MV-4-11 (cell line): ENCODE data around the gene PCSK9.
"Not testable (repeated sequence)": the region's sequence is repeated elsewhere in the genome, so short reads cannot be mapped to it uniquely, and the experiment has no call there.

Experiments used
- DNase-seq: peaks from one replicate; lab custom pipeline; 2025; lab: John Stamatoyannopoulos, UW

The PCSK9 gene

DNA sequence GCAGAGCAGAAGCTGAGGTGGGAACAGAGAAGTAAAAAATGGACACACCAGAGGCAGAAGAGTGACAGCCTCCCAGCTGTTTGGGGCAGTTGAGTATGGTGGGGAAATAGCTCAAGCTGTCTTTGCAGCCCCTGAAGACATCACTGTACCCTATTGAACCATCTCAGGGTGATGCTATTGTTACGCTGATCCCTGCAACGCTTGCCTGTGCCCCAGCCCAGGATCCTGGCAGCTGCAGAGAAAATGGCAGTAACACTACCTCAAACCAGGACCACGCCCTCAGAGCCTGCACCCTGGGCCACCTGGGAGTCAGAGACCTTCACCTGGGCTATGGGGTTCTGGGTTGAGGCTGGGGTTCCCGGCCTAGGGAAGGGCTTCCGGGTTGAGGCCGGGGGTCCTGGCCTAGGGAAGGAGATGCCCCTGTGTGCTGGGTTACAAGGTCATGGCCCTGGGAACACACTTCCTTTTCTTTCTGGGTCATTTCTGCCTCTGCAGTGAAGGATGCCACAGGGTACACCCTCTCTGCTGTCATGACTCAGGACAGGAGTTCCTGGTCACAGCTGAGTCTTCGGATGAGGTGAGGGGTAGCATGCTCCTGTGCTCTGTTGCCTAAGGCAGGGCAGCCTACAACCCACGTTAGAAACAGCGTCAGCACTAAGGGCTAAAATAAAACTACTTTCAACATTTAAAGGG is 29.0 kb upstream of the PCSK9 start:
- DNase-seq: no peak

DNA sequence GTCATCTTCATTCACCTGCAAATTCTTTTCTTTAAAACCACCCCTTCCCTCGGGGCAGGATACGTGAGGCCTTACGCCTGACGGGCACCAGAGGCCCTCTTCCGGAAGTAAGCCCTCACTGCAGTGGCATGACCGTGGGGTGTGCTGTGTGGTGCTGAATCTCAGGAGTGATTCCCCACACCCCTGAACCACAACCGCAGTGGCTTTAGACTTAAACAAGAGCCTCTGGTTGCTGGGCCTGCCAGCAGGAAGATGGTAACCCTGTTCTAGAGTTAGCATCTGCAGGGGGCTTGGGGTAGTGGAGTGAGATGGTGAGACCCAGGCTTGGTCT is 28.5 kb upstream of the PCSK9 start:
- DNase-seq: no peak

DNA sequence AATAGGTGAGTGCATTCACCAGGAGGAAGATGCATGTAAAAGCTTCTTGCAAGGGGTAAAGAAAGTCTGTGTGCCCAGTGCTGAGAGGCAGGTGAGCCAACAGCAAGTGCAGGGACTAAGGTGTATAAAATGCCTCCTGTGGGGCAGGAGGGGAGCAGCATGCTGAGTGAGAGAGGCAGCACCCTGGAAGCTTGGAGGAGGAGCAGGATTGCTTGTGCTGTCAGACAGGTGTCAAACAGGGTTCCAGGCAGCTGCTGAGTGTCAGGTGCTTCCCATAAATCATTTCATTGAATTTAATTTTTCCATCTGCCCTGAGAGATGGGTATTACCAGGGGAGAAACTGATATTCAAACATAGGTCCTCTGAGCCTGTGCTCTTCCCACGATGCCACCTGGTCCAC is 26.7 kb upstream of the PCSK9 start:
- no peak for DNase-seq

DNA sequence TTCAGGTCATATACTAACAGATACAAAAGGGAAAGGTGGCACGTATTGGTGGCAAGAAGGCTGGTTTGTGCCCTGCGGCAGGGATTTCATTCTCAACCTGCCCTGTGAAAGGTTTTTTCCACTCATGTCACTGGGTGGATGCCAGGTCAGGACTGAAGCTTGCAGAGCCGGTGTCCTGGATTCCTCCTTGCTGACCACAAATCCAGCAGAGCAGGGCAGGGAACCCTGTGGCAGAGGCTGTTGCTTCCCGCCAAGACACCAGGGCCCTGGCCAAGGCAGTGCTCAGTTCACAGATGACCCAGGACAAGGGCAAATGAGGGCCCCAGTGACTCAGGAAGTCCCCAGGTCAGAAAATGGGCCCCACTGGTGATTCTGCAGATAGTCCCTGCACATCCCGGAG is 24.2 kb upstream of the PCSK9 start:
- DNase-seq: no peak

DNA sequence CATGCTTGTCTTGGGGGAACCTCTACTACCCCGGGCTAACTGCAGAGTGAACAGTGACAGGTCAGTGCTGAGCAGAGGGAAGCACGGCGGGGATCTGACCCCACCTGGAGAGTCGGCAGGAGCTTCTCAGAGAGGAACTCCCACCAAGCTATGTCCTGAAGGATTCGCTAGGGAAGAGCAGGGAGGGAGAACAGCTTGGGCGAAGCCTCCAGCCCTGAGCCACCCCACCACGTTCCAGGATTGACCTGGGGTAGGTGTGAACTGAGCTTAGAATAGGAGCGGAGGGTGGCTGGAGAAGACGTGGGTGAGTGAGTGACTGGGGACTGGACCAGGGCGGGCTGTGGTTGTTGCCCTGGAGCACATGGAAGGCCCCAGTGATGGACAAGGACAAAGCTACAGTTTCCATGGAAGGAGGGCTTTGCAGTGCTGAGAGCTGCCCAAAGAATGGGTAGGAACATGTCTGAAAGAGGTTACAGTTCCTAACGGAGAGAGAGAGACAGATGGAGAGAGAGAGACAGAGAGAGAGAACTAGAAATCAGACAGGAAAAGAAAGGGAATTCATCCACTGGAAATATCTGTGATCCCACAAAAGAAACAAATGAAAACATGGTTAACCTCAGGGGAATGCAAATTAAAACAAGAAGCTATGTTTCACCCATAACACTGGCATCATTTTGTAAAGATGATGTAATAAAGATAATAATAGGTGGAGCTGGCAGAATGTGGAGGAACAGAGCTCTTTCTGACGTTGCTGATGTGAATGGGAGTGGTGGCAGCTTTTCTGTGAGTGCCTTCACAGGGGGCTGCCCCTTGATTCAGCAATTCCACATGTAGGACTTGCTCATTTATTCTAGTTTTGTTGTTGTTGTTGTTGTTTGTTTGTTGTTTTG is 23.4 kb upstream of the PCSK9 start:
- DNase-seq: no peak

DNA sequence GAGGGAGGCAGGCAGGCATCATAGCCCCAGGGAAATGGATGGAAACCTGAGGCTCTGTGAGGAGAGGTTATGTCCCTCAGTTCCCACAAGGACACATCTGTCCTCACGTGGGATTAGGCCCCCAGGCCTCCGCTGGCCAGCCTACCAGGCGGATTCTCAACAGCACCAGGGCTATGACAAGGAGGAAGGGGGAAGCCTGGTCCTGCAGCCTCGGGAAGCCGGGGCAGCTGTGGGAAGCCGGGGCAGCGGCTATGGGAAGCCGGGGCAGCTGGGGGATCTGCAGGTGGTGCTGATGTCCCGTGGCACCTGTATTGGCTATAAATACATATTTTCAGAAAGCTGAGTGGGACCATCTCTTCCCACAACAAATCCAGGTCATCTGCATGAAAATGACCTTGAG is 21.0 kb upstream of the PCSK9 start:
- no peak for DNase-seq

DNA sequence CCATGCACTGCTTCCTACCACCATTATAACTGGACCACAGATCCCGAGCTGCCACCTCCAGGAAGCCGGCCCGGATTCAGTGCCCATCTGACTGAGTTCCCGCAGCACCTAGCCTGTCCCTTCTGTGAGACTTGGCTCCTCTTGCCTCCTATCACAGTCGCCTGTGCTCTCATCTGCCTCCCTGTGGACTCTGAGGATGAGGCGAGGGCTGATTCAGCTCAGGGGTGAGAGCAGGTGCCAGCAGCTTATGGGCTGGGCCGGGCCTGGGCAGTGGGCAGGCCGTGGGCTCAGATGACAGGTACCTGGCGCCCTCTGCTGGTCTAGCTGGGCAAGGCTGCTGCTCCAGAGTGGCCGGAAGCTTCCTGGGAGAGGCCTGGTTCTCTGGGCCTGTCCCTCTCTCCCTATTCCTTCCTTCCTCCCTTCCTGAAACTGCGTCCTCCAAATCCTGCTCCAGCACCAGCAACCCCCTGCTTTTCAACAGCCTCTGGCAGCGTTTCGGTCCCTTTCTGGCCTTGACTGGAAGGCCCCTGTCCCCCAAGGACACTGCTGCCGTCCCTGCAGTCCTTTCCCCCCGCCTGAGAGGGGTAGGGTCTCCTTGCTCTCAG is 17.3 kb upstream of the PCSK9 start:
- peak; percentile 74 for DNase-seq

DNA sequence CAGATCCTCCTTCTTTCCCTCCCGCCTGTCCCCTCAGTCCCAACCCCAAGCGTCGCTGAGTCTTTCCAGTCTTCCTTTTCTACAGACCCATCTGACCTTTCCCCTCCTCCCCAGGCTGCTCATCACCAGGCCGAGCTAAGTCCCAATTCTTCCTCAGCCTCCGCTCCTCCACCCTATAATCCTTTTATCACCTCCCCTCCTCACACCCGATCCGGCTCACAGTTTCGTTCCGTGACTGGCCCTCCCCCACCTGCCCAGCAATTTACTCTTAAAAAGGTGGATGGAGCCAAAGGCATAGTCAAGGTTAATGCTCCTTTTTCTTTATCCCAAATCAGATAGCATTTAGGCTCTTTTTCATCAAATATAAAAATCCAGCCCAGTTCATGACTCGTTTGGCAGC is 15.2 kb upstream of the PCSK9 start:
- not testable (repeated sequence) for DNase-seq

DNA sequence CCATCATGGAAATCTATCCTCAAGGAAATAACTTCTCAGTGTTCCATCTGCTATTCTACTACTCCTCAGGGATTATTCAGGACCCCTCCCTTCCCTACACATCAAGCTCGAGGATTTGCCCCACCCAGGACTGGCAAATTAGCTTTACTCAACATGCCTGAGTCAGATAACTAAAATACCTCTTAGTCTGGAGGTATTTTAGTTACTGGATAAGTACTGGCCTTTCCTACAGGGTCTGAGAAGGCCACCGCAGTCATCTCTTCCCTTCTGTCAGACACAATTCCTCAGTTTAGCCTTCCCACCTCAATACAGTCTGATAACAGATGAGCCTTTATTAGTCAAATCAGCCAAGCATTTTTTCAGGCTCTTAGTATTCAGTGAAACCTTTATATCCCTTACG is 12.7 kb upstream of the PCSK9 start:
- not testable (repeated sequence) for DNase-seq

DNA sequence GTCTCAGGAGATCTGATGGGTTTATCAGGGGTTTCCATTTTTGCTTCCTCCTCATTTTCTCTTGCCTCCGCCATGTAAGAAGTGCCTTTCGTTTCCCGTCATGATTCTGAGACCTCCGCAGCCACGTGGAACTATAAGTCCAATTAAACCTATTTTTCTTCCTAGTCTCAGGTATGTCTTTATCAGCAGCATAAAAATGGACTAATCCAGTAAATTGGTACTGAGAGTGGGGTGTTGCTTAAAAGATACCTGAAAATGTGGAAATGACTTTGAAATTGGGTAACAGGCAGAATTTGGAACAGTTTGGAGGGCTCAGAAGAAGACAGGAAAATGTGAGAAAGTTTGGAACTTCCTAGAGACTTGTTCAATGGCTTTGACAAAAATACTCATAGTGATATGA is 8.2 kb upstream of the PCSK9 start:
- DNase-seq: not testable (repeated sequence)

DNA sequence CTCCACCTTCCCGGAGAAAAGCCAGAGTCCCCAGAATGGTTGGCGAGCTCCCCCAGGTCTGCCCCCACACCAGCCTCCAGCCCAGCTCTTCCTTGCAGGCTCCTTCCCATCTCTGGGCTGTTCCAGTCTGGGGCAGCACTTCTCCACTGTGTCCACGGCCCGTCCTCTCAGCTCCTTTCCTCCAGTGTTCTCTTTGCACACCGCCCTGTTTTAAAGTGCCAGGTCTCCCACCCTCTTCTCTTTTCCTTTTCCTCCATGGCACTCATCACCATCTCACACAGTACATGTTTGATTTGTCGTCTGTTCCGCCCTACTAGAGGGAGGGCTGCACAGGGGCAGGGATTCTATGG is 6.1 kb upstream of the PCSK9 start:
- no peak for DNase-seq

DNA sequence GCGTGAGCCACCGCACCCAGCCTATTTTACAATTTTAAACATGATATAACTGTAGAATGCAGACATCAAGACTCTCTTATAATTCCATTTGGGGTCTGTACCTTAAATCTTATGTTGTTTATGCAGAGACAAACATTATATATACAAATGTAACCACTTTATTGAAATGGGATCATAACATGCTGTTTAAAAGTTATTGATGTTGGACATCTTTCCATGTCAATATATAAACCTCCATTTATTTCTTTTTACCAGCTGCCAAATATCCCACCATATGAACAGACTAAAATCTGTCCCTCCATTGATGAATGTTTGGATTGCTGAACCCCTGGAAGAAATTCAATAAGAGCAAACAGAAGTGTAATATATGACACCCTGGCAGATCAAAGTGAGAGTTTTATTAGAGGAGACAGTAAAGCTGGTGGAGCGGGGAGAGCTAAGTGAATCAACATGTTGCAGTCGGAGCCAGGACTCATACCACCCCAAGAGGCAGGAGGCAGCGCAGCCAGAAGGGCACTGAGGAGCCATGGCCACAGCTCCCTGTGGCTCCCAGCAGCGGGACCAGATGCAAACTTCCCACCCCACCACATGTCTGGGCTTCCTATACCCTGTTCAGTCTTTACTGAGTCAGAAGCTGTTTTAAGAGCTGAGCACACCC is 4.7 kb upstream of the PCSK9 start:
- DNase-seq: no peak

DNA sequence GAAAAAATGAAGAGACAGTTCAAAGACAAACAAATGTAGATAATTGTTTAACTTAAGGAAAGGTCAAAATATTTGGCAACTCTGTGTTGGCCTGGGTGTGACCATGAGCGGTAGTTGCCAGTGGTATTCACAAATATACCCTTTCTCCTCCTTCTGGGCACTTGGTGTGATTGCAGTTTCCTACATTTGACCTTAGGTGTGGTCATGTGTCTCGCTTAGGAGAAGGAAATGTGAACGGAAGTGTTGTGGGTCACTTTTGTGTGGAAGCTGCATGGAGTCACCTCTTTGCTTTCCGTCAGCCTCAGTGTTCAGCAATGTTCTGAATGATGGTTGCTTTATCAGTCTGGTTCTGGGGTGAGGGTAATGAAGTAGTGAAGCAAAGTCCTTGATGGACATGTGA is 3.4 kb upstream of the PCSK9 start:
- DNase-seq: peak; percentile 55

DNA sequence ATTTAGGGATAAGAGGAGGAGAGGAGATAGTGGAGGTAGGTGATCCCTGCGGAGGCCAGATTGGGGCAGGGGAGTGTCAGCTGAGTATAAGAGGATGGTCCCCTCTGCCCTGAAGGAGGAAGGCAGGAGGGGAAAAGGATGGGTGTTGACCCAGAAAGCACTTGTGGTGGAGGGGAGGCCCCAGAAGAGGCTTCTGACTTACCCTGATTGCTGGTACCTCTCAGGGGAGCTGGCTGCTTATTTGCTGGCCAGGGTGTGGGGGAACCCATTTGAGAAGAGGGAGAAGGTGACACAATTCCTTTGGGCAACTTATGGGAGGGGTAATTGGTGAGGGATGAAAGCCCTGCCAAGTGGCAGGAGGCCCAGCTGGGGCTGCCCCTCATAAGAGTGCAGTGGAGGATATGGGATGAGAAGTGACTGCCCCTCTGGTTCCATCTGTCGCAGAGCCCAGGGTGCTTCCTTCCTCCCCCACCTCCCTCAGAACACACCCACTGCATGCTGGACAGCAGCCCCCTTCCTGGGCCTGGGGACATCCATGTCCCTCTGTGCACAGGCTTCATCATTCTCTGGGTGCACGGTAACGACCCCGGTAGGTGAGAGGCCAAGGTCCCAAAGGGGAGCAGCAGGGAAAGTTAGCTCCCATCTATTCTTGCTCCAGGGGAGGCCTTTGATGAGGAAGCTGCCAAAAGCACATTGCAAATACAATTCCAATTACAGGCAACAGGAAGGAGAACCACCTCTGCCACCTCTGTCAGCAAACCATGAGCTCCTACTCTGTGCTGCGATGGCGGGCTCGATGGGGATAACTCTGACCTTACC is 1.4 kb upstream of the PCSK9 start:
- DNase-seq: no peak

DNA sequence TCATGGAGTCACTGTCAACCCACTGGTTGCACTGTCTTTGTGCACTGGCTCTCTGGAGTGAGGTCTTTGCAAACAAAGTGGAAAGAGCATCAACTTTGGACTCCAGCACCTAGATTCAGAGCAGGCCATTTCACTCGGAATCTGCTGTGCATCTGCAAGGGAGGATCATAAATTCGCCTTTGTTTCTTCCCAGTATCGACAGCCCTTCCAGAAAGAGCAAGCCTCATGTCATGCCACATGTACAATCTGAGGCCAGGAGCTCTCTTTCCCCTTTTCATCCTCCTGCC is 853 bp upstream of the PCSK9 start:
- DNase-seq: no peak

DNA sequence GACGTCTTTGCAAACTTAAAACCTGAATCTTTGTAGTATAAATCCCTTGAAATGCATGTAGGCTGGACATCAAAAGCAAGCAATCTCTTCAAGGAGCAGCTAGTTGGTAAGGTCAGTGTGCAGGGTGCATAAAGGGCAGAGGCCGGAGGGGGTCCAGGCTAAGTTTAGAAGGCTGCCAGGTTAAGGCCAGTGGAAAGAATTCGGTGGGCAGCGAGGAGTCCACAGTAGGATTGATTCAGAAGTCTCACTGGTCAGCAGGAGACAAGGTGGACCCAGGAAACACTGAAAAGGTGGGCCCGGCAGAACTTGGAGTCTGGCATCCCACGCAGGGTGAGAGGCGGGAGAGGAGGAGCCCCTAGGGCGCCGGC is 390 bp upstream of the PCSK9 start:
- no peak for DNase-seq

DNA sequence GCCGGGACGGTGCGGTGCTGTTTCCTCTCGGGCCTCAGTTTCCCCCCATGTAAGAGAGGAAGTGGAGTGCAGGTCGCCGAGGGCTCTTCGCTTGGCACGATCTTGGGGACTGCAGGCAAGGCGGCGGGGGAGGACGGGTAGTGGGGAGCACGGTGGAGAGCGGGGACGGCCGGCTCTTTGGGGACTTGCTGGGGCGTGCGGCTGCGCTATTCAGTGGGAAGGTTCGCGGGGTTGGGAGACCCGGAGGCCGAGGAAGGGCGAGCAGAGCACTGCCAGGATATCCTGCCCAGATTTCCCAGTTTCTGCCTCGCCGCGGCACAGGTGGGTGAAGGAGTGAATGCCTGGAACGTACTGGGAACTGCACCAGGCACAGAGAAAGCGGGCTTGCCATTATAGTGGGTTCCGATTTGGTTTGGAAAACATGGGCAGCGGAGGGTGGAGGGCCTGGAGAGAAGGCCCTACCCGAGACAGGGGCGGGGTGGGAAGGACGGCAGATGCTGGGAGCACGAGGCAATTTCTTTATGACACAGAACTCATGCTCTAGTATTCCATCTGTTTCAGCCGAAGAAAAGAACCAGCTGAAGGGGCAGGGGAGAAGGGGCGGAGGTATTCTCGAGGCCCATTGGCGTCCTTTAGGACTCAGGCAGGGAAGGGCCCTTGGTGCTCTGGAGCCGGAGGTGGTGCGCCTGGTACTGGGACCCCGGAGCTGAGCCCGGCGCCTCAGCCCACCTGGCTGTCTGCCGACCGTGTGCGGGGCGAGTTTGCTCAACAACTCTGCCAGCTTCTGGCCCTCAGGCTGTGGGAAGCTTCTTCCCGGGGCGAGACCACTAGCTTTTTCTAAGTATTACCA is 960 bp downstream of the PCSK9 start:
- DNase-seq: no peak

DNA sequence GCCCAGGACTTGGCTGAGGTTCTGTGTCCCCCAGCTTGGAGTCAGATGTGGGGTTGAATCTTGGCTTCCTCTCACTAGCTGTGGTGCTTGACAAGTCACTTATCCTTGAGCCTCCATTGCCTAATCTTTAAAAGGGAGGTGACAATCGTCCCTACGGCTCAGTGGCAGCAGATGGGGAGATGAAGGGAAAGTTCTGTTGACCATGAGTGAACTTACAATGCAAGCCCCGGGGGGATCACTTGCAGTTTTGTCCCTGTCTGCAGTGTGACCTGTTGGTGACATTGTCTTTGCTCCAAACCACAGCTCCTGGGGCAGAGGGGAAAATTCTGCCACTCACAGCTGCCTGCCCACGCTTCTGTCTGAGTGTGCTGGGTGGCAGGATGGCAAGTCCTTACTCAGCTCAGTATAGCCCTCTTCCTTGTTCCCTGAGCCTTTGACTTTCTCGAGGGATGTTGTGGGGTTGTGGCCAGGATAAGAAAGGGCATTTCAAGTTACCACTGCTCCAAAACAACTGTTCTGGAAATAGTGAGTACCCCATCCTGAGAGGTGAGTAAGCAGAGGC is 1.7 kb downstream of the PCSK9 start:
- DNase-seq: no peak

DNA sequence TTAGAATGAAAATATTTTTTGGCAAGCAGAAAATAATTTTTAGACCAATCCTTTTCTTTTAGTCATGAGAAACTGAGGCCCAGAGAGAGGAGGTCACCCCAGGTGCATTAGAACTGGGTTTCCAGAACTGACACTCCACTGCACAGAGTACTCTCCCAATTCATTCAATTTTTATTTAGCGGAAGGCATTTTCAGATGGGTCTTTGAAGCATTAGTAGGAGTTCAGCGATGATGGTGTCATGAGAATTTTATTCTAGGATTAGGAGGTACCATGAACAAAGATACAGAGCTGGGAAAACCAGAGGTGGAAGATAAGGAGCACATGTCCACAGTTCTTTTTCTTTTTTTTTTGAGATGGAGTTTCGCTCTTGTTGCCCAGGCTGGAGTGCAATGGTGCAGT is 2.3 kb downstream of the PCSK9 start:
- no peak for DNase-seq

DNA sequence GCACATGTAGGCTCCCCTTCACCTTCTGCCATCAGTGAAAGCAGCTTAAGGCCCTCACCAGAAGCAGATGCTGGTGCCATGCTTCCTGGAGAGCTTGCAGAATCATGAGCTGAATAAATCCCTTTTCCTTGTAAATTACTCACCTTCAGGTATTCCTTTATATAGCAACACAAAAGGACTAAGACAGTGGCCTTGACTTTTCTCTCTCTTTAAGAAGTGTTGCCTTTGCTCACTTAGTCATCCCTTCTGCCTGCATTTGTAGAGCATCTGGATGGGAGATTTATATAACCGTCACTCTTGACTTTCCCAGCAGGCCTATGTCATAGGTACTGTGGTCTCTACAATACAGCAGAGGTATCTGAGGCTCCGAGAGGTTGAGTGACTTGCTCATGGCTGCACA is 3.7 kb downstream of the PCSK9 start:
- no peak for DNase-seq

DNA sequence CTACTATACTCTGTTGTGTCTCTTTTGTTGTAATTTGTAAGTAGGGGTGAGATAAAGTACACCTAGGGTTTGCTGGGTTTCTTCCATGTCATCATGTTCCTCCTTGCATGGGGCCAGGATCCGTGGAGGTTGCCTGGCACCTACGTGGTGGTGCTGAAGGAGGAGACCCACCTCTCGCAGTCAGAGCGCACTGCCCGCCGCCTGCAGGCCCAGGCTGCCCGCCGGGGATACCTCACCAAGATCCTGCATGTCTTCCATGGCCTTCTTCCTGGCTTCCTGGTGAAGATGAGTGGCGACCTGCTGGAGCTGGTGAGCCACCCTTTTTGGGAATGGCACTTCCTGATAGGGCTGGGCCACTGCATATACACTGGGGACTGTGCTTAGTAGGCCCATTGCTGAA is 4.4 kb downstream of the PCSK9 start:
- DNase-seq: no peak
